Activated naive CD8-positive, alpha-beta T cell treated with anti-CD3 and anti-CD28 coated beads for 36 hours (primary cell): ENCODE data around the gene SLC22A17. TPM values are rescaled to one million over a fixed set of nuclear protein-coding genes. Genes with fewer than 3 reads are reported as not detected.

Experiments used
- DNase-seq: peaks from one replicate; pipeline ENCODE4 v3.0.0; 2021
- H3K27ac Mint-ChIP-seq: one replicate; pipeline ENCODE4 v1.8.0; 2022; ENCODE audit warnings: mild to moderate bottlenecking, moderate library complexity, mixed read lengths
- H3K27me3 Mint-ChIP-seq: one replicate; pipeline ENCODE4 v1.8.0; 2022; ENCODE audit warnings: mild to moderate bottlenecking, mixed read lengths
- H3K36me3 Mint-ChIP-seq: one replicate; pipeline ENCODE4 v1.8.0; 2021; ENCODE audit warnings: mild to moderate bottlenecking, mixed read lengths
- H3K4me1 Mint-ChIP-seq: one replicate; pipeline ENCODE4 v1.8.0; 2021; ENCODE audit warnings: mixed read lengths
- H3K4me3 Mint-ChIP-seq: one replicate; pipeline ENCODE4 v1.8.0; 2022; ENCODE audit warnings: mild to moderate bottlenecking, moderate library complexity, mixed read lengths
- H3K9me3 Mint-ChIP-seq: one replicate; pipeline ENCODE4 v1.8.0; 2022; ENCODE audit warnings: mixed read lengths
- total RNA-seq, 2 experiments: library from RNA; stranded (reverse); gene quantifications; one replicate each; pipeline ENCODE4 v1.2.3, GENCODE V29; 2021

The SLC22A17 gene
- total RNA-seq, 2 experiments from 2014 or later: 2.2 to 2.9 TPM

DNA sequence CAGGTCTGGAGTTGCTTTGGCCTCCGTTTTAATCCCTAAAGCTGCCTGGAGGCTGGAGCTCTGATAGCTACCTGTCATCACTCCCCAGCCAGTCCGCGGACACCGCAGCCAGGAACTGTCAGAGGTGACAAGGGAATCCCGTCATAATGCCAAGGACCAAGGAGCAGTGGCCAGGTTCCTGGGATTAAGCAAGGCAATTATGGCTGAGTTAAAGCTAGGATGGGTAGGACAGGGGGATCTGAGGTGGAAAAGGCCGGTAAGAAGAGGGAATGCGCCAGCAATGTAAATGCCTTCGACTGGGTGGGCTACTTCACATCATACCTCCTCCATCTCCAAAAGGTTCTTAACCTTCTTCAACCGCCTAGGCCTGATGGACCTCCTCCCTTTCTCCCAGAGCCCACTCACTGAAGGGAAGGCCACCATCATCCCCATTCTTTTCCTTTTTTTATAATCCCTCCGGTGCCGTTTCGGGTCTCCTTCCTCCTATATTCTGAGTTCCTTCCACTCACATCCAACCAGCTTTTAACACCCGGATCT, 51.9 kb downstream of the SLC22A17 start:
- Mint-ChIP-seq H3K36me3 (peaks cover 17% of the 10 kb centered on the region), H3K27ac (peak overlapping the region; percentile 94), H3K27me3 (peaks cover 10% of the 10 kb centered on the region), H3K4me3 (peak overlapping the region; percentile 94), H3K9me3 (no peaks in the 10 kb centered on the region), H3K4me1 (peaks cover 26% of the 10 kb centered on the region)
- peak; percentile 26 for DNase-seq

DNA sequence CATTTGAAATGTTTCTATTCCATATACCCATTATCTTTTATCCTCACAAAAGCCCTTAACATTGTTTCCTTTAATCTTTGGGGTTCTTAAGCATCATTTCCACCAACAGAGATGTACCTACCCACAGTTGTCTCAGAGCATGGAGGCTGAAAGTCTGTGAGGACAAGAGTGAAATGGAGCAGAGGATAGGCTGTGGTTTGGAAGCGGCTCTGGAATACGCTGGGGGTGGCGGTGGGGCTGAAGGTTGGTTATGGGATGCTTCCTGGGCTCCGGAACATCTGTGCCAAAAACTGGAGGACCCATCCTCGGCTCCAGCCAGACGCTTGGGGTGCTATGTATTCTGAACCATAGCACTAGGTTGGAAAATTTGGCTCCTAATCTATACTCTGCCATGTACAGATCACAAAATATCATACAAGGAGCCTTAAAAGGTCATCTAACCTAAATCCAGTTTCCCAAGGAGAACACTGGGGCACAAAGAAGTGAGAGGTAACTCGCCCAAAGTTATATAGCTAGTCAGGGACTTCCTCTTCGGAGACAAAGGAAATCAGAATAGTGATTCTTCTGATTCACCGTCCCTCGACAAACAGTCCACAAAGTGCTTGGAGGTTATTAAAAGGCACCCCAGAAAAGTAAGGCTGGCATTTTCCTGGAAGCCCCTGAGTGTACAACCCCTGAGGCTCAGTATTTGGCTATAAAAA, 52.6 kb downstream of the SLC22A17 start:
- H3K27me3 Mint-ChIP-seq: peaks cover 4% of the 10 kb centered on the region
- DNase-seq: no peak
- H3K36me3 Mint-ChIP-seq: peaks cover 20% of the 10 kb centered on the region
- H3K4me3 Mint-ChIP-seq: peak overlapping the region; percentile 94
- peaks cover 30% of the 10 kb centered on the region for H3K4me1 Mint-ChIP-seq
- H3K9me3 Mint-ChIP-seq: no peaks in the 10 kb centered on the region
- peak overlapping the region; percentile 94 for H3K27ac Mint-ChIP-seq

DNA sequence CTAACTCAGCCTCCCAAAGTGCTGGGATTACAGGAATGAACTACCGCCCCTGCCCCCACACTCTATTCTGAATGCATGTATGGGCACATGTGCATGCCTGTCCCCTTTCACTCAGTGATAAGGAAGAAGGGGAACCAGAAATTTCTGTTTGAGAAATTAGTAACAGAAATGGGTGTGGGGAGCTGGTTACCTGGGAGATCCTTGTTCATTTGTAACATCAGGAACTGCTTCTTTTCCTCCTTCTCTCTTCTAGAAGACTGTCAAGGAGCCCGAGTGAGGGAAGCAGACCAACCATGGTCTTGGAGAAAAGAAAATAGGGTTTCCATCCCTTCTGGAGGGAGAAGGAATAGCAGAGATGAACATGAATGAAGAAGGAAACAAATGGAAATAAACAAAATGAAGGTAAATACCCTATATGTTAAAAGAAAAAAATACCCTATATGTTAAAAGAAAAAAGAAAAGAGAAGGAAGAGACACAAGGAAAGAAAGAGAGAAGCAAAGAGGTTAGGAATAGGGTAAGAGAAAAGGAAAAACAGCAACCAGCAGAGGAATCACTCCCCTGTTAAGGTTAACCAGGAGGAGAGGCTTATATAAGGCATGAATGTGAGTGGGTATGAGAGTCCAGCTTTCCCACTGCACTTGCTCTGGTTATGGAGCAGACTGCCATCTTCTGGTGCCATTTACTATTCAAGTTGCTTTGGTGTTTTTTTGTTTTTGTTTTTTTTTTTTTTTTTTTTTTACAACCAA, 53.3 kb downstream of the SLC22A17 start:
- H3K27me3 Mint-ChIP-seq: no peaks in the 10 kb centered on the region
- H3K9me3 Mint-ChIP-seq: no peaks in the 10 kb centered on the region
- peak overlapping the region; percentile 18 for H3K27ac Mint-ChIP-seq
- peaks cover 20% of the 10 kb centered on the region for H3K36me3 Mint-ChIP-seq
- DNase-seq: no peak
- H3K4me1 Mint-ChIP-seq: peaks cover 33% of the 10 kb centered on the region
- peak overlapping the region; percentile 48 for H3K4me3 Mint-ChIP-seq

DNA sequence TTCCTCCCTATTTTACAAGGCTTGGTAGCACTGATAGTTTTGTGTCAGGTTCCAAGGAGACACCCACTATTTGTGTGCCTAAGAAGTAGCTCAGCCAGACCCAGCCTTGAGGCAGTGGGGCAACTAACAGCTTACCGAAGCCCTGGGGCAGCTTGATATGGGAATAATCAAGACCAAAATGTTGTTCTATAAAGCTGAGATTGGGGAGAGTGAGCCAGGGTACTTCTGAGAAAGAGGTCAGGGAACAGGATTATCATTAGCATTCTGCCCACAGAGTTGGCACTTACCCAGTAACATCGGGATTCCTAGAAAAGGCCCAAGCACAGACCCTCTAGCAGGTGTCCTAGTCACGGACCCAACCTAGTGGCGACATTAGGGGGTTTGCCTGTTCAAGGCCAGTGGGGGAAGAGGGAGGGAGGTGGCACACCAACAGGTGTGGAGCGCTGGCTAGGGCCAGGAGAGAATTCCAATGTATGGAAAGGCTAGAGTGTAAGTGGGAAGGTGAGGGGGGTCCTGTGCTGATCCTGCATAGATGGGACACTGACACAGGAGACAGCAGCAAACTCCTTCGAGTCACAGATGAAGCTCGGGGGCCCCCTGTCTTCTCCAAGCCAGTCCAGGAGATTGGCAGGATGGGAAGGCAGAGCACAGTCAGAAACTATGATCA, 54.9 kb downstream of the SLC22A17 start:
- no peak overlapping the region for H3K27ac Mint-ChIP-seq
- peaks cover 27% of the 10 kb centered on the region for H3K4me1 Mint-ChIP-seq
- H3K27me3 Mint-ChIP-seq: no peaks in the 10 kb centered on the region
- no peaks in the 10 kb centered on the region for H3K9me3 Mint-ChIP-seq
- no peak for DNase-seq
- H3K4me3 Mint-ChIP-seq: no peak overlapping the region
- peaks cover 20% of the 10 kb centered on the region for H3K36me3 Mint-ChIP-seq

DNA sequence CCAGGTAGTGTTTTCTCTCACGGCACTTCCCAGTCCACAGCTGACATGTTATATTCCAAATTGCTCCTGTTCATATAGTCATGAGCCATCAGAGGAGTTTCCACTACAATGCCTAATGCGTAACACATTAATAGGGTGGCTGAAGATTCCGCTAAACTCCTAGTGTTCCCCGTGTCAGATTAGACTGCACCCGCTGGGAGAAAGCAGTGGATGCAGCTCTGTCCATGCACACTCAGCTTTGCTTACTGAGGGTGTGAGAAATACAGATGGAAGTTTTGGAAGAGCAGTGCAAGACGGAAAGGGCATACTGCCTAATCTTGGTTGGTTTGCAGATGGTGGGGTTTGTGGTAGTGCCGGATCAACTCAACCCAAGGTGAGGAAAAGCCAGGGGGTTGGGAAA, 55.6 kb downstream of the SLC22A17 start:
- H3K27ac Mint-ChIP-seq: no peak overlapping the region
- H3K27me3 Mint-ChIP-seq: no peaks in the 10 kb centered on the region
- DNase-seq: no peak
- peaks cover 17% of the 10 kb centered on the region for H3K36me3 Mint-ChIP-seq
- H3K4me3 Mint-ChIP-seq: no peak overlapping the region
- H3K9me3 Mint-ChIP-seq: no peaks in the 10 kb centered on the region
- H3K4me1 Mint-ChIP-seq: peaks cover 24% of the 10 kb centered on the region

Other genes with a start within 250 kb of the SLC22A17 start
- gene CIROP, start 247.9 kb downstream of the SLC22A17 start, total RNA-seq: not detected
- gene CEBPE, start 233.6 kb downstream of the SLC22A17 start, total RNA-seq: under 1 TPM; 0.45 to 0.68 TPM
- gene SLC7A8, start 169.2 kb downstream of the SLC22A17 start, total RNA-seq: 1 to 10 TPM; 2.5 to 2.8 TPM
- not detected for gene RNF212B, start 115.0 kb downstream of the SLC22A17 start, total RNA-seq
- gene HOMEZ, start 66.8 kb downstream of the SLC22A17 start, total RNA-seq: 10 to 100 TPM; 10.8 to 12.7 TPM
- 10 to 100 TPM; 21.1 to 21.4 TPM for gene PPP1R3E, start 50.0 kb downstream of the SLC22A17 start, total RNA-seq
- 1 to 10 TPM; 1.4 to 1.8 TPM for gene BCL2L2, start 46.1 kb downstream of the SLC22A17 start, total RNA-seq
- 100 to 1,000 TPM; 280 to 289 TPM for gene PABPN1, start 31.4 kb downstream of the SLC22A17 start, total RNA-seq
- not detected for gene EFS, start 12.3 kb upstream of the SLC22A17 start, total RNA-seq
- not detected for gene IL25, start 19.9 kb upstream of the SLC22A17 start, total RNA-seq
- gene CMTM5, start 24.2 kb upstream of the SLC22A17 start, total RNA-seq: not detected
- gene MYH6, start 55.4 kb upstream of the SLC22A17 start, total RNA-seq: not detected
- under 1 TPM; 0.04 to 0.06 TPM for gene MYH7, start 82.8 kb upstream of the SLC22A17 start, total RNA-seq
- 10 to 100 TPM; 75.2 to 80.3 TPM for gene NGDN, start 116.8 kb upstream of the SLC22A17 start, total RNA-seq
- 1 to 10 TPM in 1 of 2 experiments, under 1 TPM in 1; 0.85 to 1.1 TPM for gene ZFHX2, start 198.9 kb upstream of the SLC22A17 start, total RNA-seq
- gene THTPA, start 203.4 kb upstream of the SLC22A17 start, total RNA-seq: 1 to 10 TPM; 7.6 to 9.4 TPM
- 100 to 1,000 TPM; 118 to 124 TPM for gene AP1G2, start 214.9 kb upstream of the SLC22A17 start, total RNA-seq
- gene JPH4, start 225.9 kb upstream of the SLC22A17 start, total RNA-seq: under 1 TPM; 0.72 to 0.74 TPM